Endothelial cell of umbilical vein (primary cell): ENCODE data around the gene TENM4. TPM values are rescaled to one million over a fixed set of nuclear protein-coding genes. Genes with fewer than 3 reads are reported as not detected.

ENCODE experiments used
- BruUV-seq: library from RNA; stranded (reverse); fragments of 400-500 nt; replicated peaks from 2 replicates; lab custom pipeline; 2021; lab: Mats Ljungman, UMichigan
- CTCF ChIA-PET: fragments of 300-600, 350-600 bp; sonication (Branson Sonifier 250); formaldehyde crosslinking; loops from one replicate; lab custom pipeline; 2021; ENCODE audit warnings: antibody characterized with exemption, inconsistent platforms; lab: Charles Lee
- POLR2A ChIA-PET: fragments of 300-600, 350-600 bp; sonication (Branson Sonifier 250); formaldehyde crosslinking; loops from one replicate; lab custom pipeline; 2021; ENCODE audit warnings: antibody characterized with exemption, inconsistent platforms; lab: Charles Lee
- DNase-seq: peaks from one replicate; pipeline ENCODE4 v3.0.0-alpha.2; 2011; ENCODE audit warnings: low read depth, low spot score
- FAIRE-seq: peaks from 2 replicates; lab custom pipeline; 2011; peaks lifted over from hg19 to GRCh38; lab: Jason Lieb, UNC
- H2AFZ ChIP-seq: 2 replicates; pipeline ENCODE4 v1.6.0; 2012; ENCODE audit warnings: low read depth, low read length, control low read depth, inconsistent platforms
- H3K27ac ChIP-seq: 2 replicates; pipeline ENCODE4 v1.5.1; 2011; ENCODE audit warnings: low read depth, mild to moderate bottlenecking, control low read depth, low read length, moderate library complexity; ENCODE audit not compliant: insufficient read depth
- H3K27me3 ChIP-seq, 2 experiments: 2 replicates each; pipeline versions ENCODE4 v1.6.0 to v1.6.1; 2011; ENCODE audit warnings: low read length in 2 of 2, mixed read lengths in 1 of 2; ENCODE audit not compliant: control insufficient read depth in 2 of 2, insufficient read depth in 2 of 2
- H3K36me3 ChIP-seq, 2 experiments: 2 replicates in 1 of 2; 3 replicates in 1 of 2; pipeline ENCODE4 v1.5.1; 2011; ENCODE audit warnings: low read length in 2 of 2, mild to moderate bottlenecking in 1 of 2, moderate library complexity in 1 of 2; ENCODE audit not compliant: control insufficient read depth in 2 of 2, insufficient read depth in 2 of 2; ENCODE audit errors: extremely low read depth in 1 of 2
- H3K4me1 ChIP-seq: 3 replicates; pipeline ENCODE4 v1.5.1; 2011; ENCODE audit warnings: mild to moderate bottlenecking, low read length; ENCODE audit not compliant: control insufficient read depth, insufficient read depth; ENCODE audit errors: extremely low read depth
- H3K4me2 ChIP-seq: 2 replicates; pipeline ENCODE4 v1.6.1; 2011; ENCODE audit warnings: low read length, control low read depth, mixed read lengths; ENCODE audit not compliant: insufficient read depth
- H3K4me3 ChIP-seq, 3 experiments: fragments of 200-600 bp in 1 of 3; sonication (generic), shearing (Covaris generic) in 1 of 3; replicated peaks in 1 of 3; 2 replicates each; pipeline ENCODE4 v1.5.1; 2011 to 2016; ENCODE audit warnings: control low read depth in 3 of 3, low read length in 3 of 3, mild to moderate bottlenecking in 2 of 3, inconsistent platforms in 1 of 3, low read depth in 1 of 3, moderate library complexity in 1 of 3; ENCODE audit not compliant: insufficient read depth in 1 of 3
- H3K79me2 ChIP-seq: 2 replicates; pipeline ENCODE4 v1.6.0; 2012; ENCODE audit warnings: low read length, inconsistent platforms; ENCODE audit not compliant: control insufficient read depth, insufficient read depth
- H3K9ac ChIP-seq: replicated peaks from 2 replicates; pipeline ENCODE3; 2011; ENCODE audit warnings: low read length, control low read depth; ENCODE audit not compliant: insufficient read depth; ENCODE audit errors: extremely low read depth
- H3K9me1 ChIP-seq: replicated peaks from 3 replicates; pipeline ENCODE4 v1.6.0; 2011; ENCODE audit warnings: mild to moderate bottlenecking, low read length; ENCODE audit not compliant: control insufficient read depth, insufficient read depth; ENCODE audit errors: extremely low read depth
- H3K9me3 ChIP-seq: replicated peaks from 2 replicates; pipeline ENCODE4 v1.5.1; 2012; ENCODE audit warnings: low read length, inconsistent platforms; ENCODE audit not compliant: control insufficient read depth, insufficient read depth
- H4K20me1 ChIP-seq: replicated peaks from 2 replicates; pipeline ENCODE3; 2011; ENCODE audit warnings: mild to moderate bottlenecking, low read length; ENCODE audit not compliant: control insufficient read depth, insufficient read depth; ENCODE audit errors: extremely low read depth
- EZH2 ChIP-seq: IDR thresholded peaks from 2 replicates; pipeline ENCODE4 v1.6.1; 2012; ENCODE audit warnings: borderline replicate concordance, low read depth, mild to moderate bottlenecking, moderate library complexity, low read length, inconsistent platforms; ENCODE audit not compliant: severe bottlenecking
- FOS ChIP-seq: IDR thresholded peaks from 2 replicates; pipeline ENCODE4 v1.6.1; 2011; ENCODE audit warnings: mild to moderate bottlenecking, low read length, moderate library complexity, borderline replicate concordance; ENCODE audit not compliant: insufficient read depth
- POLR2AphosphoS5 ChIP-seq: IDR thresholded peaks from 2 replicates; pipeline ENCODE4 v1.6.1; 2012; ENCODE audit warnings: low read depth, mild to moderate bottlenecking, control low read depth, low read length, moderate library complexity; ENCODE audit not compliant: insufficient read depth
- dilution Hi-C: fragments of 300-500 bp; cut with MboI; formaldehyde crosslinking; loops from one replicate; pipeline ENCODE4 v1.15.0; 2019; ENCODE audit warnings: low sequenced_read_pairs; ENCODE audit not compliant: extremely low pct_ligation_motif_present
- intact Hi-C: fragments of 100-400 bp; cut with micrococcal nuclease; formaldehyde crosslinking; loops from one replicate; pipeline ENCODE4 v1.10.0; 2022
- polyA plus RNA-seq, 4 experiments: library from polyadenylated mRNA; depleted of rRNA in 3 of 4; stranded (reverse) in 3 of 4; unstranded in 1 of 4; fragments of >200 nt; gene quantifications; 2 replicates each; pipeline versions ENCODE4 v1.2.1 to v1.2.3, GENCODE V29; 2011 to 2012; ENCODE audit warnings: missing spikeins in 1 of 4
- total RNA-seq: library from RNA; stranded (reverse); gene quantifications from 2 replicates; pipeline ENCODE4 v1.2.3, GENCODE V29; 2021
- TF ChIP-seq, protein P1 (sequence below), 2 donors: IDR thresholded peaks; 1 replicate in 1 of 2; 2 replicates in 1 of 2; pipeline ENCODE4 v1.5.1; 2011; ENCODE audit warnings: low read length in 2 of 2, mild to moderate bottlenecking in 2 of 2, moderate library complexity in 2 of 2, control low read depth in 1 of 2, inconsistent platforms in 1 of 2, low read depth in 1 of 2; ENCODE audit not compliant: insufficient read depth in 1 of 2; ENCODE audit errors: extremely low read depth in 1 of 2

The TENM4 gene
- total and polyA plus RNA-seq, 2 donors (not counting 3 experiments of a cell fraction or from before 2014, with no cell fraction given) = 0.06 to 0.27 TPM

DNA sequence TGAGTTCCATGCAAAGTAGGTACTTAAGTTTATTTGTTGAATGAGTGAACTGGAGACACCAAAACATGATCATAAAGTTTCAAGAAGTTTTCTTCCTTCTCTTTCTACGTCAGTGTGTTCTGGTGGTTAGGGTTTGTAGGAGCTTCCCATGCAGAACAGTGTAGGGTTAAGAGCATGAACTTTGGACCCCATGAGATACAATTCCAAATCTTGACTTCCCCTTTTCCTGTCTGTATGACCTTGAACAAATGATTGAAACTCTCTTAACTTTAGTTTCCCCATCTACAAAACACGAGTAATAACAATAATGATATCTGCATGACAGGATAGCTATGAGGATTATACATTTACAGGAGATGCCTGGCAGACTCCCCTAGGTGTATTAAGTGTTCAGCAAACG lies 41.0 kb upstream of the TENM4 start:
- H3K9me1 ChIP-seq = no peaks in the 10 kb centered on the region
- no TSS peak for BruUV-seq
- no peaks in the 10 kb centered on the region for H3K4me1 ChIP-seq
- CTCF ChIA-PET = no interaction called here
- FAIRE-seq (no peak), DNase-seq (no peak)
- H3K79me2 ChIP-seq = no peaks in the 10 kb centered on the region
- no peaks in the 10 kb centered on the region for H3K36me3 ChIP-seq
- dilution Hi-C loops (no loop called here), intact Hi-C loops (no loop called here)
- no peak overlapping the region for H3K4me3 ChIP-seq
- TF ChIP-seq EZH2 (no peak), POLR2AphosphoS5 (no peak), FOS (no peak)
- TF ChIP-seq, protein P1, sequence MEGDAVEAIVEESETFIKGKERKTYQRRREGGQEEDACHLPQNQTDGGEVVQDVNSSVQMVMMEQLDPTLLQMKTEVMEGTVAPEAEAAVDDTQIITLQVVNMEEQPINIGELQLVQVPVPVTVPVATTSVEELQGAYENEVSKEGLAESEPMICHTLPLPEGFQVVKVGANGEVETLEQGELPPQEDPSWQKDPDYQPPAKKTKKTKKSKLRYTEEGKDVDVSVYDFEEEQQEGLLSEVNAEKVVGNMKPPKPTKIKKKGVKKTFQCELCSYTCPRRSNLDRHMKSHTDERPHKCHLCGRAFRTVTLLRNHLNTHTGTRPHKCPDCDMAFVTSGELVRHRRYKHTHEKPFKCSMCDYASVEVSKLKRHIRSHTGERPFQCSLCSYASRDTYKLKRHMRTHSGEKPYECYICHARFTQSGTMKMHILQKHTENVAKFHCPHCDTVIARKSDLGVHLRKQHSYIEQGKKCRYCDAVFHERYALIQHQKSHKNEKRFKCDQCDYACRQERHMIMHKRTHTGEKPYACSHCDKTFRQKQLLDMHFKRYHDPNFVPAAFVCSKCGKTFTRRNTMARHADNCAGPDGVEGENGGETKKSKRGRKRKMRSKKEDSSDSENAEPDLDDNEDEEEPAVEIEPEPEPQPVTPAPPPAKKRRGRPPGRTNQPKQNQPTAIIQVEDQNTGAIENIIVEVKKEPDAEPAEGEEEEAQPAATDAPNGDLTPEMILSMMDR (IDR thresholded peaks at IDR 0.05; ENCODE audit: extremely low read depth in 1 of 2, insufficient read depth in 1 of 2, low read depth in 1 of 2, low read length in 2 of 2) = no peak
- H3K9me3 ChIP-seq = no peaks in the 10 kb centered on the region
- no peak overlapping the region for H3K4me2 ChIP-seq
- no peak overlapping the region for H2AFZ ChIP-seq
- no peaks in the 10 kb centered on the region for H4K20me1 ChIP-seq
- no peak overlapping the region for H3K27ac ChIP-seq
- POLR2A ChIA-PET = no interaction called here
- H3K9ac ChIP-seq = no peak overlapping the region
- H3K27me3 ChIP-seq = no peaks in the 10 kb centered on the region

DNA sequence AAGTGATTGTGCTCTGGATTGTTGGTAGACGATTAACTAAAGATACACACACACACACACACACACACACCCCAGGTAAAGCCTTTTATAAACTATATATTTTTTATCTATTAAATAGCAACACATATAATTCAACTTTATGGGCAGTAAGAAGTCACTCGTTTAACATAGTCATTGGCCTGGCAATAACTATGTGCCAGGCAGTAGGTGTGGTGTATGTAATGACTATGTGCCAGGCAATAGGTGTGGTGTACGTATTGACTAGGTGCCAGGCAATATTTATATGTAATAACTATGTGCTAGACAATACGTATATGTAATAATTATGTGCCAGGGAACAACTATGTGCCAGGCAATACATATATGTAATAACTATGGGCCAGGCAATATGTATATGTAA lies 40.0 kb upstream of the TENM4 start:
- CTCF ChIA-PET = no interaction called here

More for the DNA sequence above, 40.0 kb upstream of the TENM4 start:
- no peak overlapping the region for H3K4me3 ChIP-seq
- no peak for TF ChIP-seq EZH2
- H2AFZ ChIP-seq = no peak overlapping the region
- H3K4me1 ChIP-seq = no peaks in the 10 kb centered on the region
- DNase-seq (no peak), FAIRE-seq (no peak)
- H3K27me3 ChIP-seq = no peaks in the 10 kb centered on the region
- H3K9me3 ChIP-seq = no peaks in the 10 kb centered on the region
- no peaks in the 10 kb centered on the region for H3K79me2 ChIP-seq
- H3K9ac ChIP-seq = no peak overlapping the region
- POLR2A ChIA-PET = no interaction called here
- dilution Hi-C loops (no loop called here), intact Hi-C loops (no loop called here)
- H4K20me1 ChIP-seq = no peaks in the 10 kb centered on the region
- H3K4me2 ChIP-seq = no peak overlapping the region
- BruUV-seq = no TSS peak
- H3K9me1 ChIP-seq = no peaks in the 10 kb centered on the region
- no peaks in the 10 kb centered on the region for H3K36me3 ChIP-seq
- no peak overlapping the region for H3K27ac ChIP-seq
